ENCODE results near the gene CDK5RAP1.

Gene CDK5RAP1

GRCh38 chr20:33312583-33312982 lies 88.7 kb downstream of the CDK5RAP1 start:
- no peaks in the 10 kb centered on the region for H3K9me2 ChIP-seq (replicated peaks; ENCODE audit: control insufficient read depth, low read length)
- no peak for TF ChIP-seq EZH2phosphoT487 (IDR thresholded peaks at IDR 0.05; ENCODE audit: borderline replicate concordance, low read length)
- no peaks in the 10 kb centered on the region for H3K9me3 ChIP-seq (ENCODE audit: control insufficient read depth, insufficient read depth, low read length)
- no peaks in the 10 kb centered on the region for H4K20me1 ChIP-seq (ENCODE audit: control insufficient read depth, insufficient read depth, low read depth, low read length)
- no peak overlapping the region for H3K4me2 ChIP-seq (ENCODE audit: low read length)
- no peaks in the 10 kb centered on the region for H3F3A ChIP-seq (ENCODE audit: control insufficient read depth, insufficient read depth)
- H3K4me1 ChIP-seq (ENCODE audit: control insufficient read depth, low read length), result no peaks in the 10 kb centered on the region
- H3K36me3 ChIP-seq (ENCODE audit: control insufficient read depth, low read length), result no peaks in the 10 kb centered on the region
- no peak overlapping the region for H3K4me3 ChIP-seq (ENCODE audit: low read length)
- H3K27ac ChIP-seq (ENCODE audit: low read depth, low read length), result no peak overlapping the region
- no peaks in the 10 kb centered on the region for H3K27me3 ChIP-seq (ENCODE audit: control insufficient read depth, low read length)
- no peaks in the 10 kb centered on the region for H3K79me2 ChIP-seq (ENCODE audit: control insufficient read depth, low read length)

GRCh38 chr20:33311996-33312395 lies 89.3 kb downstream of the CDK5RAP1 start:
- Histone ChIP-seq H3K4me2 (ENCODE audit: low read length) (no peak overlapping the region), H4K20me1 (ENCODE audit: control insufficient read depth, insufficient read depth, low read depth, low read length) (no peaks in the 10 kb centered on the region), H3K9me2 (replicated peaks; ENCODE audit: control insufficient read depth, low read length) (no peaks in the 10 kb centered on the region), H3K27ac (ENCODE audit: low read depth, low read length) (no peak overlapping the region), H3K79me2 (ENCODE audit: control insufficient read depth, low read length) (no peaks in the 10 kb centered on the region), H3K9me3 (ENCODE audit: control insufficient read depth, insufficient read depth, low read length) (no peaks in the 10 kb centered on the region), H3F3A (ENCODE audit: control insufficient read depth, insufficient read depth) (no peaks in the 10 kb centered on the region), H3K4me1 (ENCODE audit: control insufficient read depth, low read length) (no peaks in the 10 kb centered on the region), H3K27me3 (ENCODE audit: control insufficient read depth, low read length) (no peaks in the 10 kb centered on the region), H3K36me3 (ENCODE audit: control insufficient read depth, low read length) (no peaks in the 10 kb centered on the region), H3K4me3 (ENCODE audit: low read length) (no peak overlapping the region)
- no peak for TF ChIP-seq CTCF (IDR thresholded peaks at IDR 0.05; ENCODE audit: low read depth, low read length, poor library complexity, severe bottlenecking)
- no peak for TF ChIP-seq EZH2phosphoT487 (IDR thresholded peaks at IDR 0.05; ENCODE audit: borderline replicate concordance, low read length)

GRCh38 chr20:33311011-33311410 lies 90.3 kb downstream of the CDK5RAP1 start:
- TF ChIP-seq CTCF (IDR thresholded peaks at IDR 0.05; ENCODE audit: low read depth, low read length, poor library complexity, severe bottlenecking), result no peak
- TF ChIP-seq EZH2phosphoT487 (IDR thresholded peaks at IDR 0.05; ENCODE audit: borderline replicate concordance, low read length), result no peak
- no peaks in the 10 kb centered on the region for H3K9me3 ChIP-seq (ENCODE audit: control insufficient read depth, insufficient read depth, low read length)
- H3K27me3 ChIP-seq (ENCODE audit: control insufficient read depth, low read length), result no peaks in the 10 kb centered on the region
- no peaks in the 10 kb centered on the region for H3K9me2 ChIP-seq (replicated peaks; ENCODE audit: control insufficient read depth, low read length)
- no peaks in the 10 kb centered on the region for H3K36me3 ChIP-seq (ENCODE audit: control insufficient read depth, low read length)
- no peaks in the 10 kb centered on the region for H3K79me2 ChIP-seq (ENCODE audit: control insufficient read depth, low read length)
- no peaks in the 10 kb centered on the region for H3F3A ChIP-seq (ENCODE audit: control insufficient read depth, insufficient read depth)
- no peaks in the 10 kb centered on the region for H3K4me1 ChIP-seq (ENCODE audit: control insufficient read depth, low read length)
- H3K27ac ChIP-seq (ENCODE audit: low read depth, low read length), result no peak overlapping the region
- no peaks in the 10 kb centered on the region for H4K20me1 ChIP-seq (ENCODE audit: control insufficient read depth, insufficient read depth, low read depth, low read length)
- H3K4me2 ChIP-seq (ENCODE audit: low read length), result no peak overlapping the region
- H3K4me3 ChIP-seq (ENCODE audit: low read length), result no peak overlapping the region

- Histone ChIP-seq H3K36me3 (ENCODE audit: control insufficient read depth, low read length) (no peaks in the 10 kb centered on the region), H3K79me2 (ENCODE audit: control insufficient read depth, low read length) (no peaks in the 10 kb centered on the region), H3F3A (ENCODE audit: control insufficient read depth, insufficient read depth) (no peaks in the 10 kb centered on the region), H3K9me3 (ENCODE audit: control insufficient read depth, insufficient read depth, low read length) (no peaks in the 10 kb centered on the region), H3K4me1 (ENCODE audit: control insufficient read depth, low read length) (no peaks in the 10 kb centered on the region), H3K4me2 (ENCODE audit: low read length) (no peak overlapping the region), H3K27ac (ENCODE audit: low read depth, low read length) (no peak overlapping the region), H4K20me1 (ENCODE audit: control insufficient read depth, insufficient read depth, low read depth, low read length) (no peaks in the 10 kb centered on the region), H3K27me3 (ENCODE audit: control insufficient read depth, low read length) (no peaks in the 10 kb centered on the region), H3K4me3 (ENCODE audit: low read length) (no peak overlapping the region), H3K9me2 (replicated peaks; ENCODE audit: control insufficient read depth, low read length) (no peaks in the 10 kb centered on the region)
- TF ChIP-seq EZH2phosphoT487 (IDR thresholded peaks at IDR 0.05; ENCODE audit: borderline replicate concordance, low read length) (no peak), CTCF (IDR thresholded peaks at IDR 0.05; ENCODE audit: low read depth, low read length, poor library complexity, severe bottlenecking) (no peak)
Observed at GRCh38 chr20:33310327-33310899, 90.9 kb downstream of the CDK5RAP1 start.
